ENCODE results near the gene RHOH. TPM values are rescaled to one million over a fixed set of nuclear protein-coding genes. Genes with fewer than 3 reads are reported as not detected.

RHOH gene
- total and polyA plus RNA-seq, 9 of the 15 experiments (the other 6 are each of a cell fraction or from before 2014, with no cell fraction given): 14.3 to 37.7 (median 23.2) TPM

GRCh38 chr4:40199999-40200874, 3.4 kb downstream of the RHOH start (continued):
- TF ChIP-seq ELK3 (CRISPR knock-in tag; IDR thresholded peaks at IDR 0.05) (no peak), ZNF398 (CRISPR knock-in tag; IDR thresholded peaks at IDR 0.05) (no peak), ATF7 (IDR thresholded peaks at IDR 0.05) (no peak), ARNT (IDR thresholded peaks at IDR 0.05) (peak in 1 of 2 experiments; percentile 28; a peak in 1 of 4 replicates), GABPA (tag; conservative IDR thresholded peaks at IDR 0.05; ENCODE audit: low read depth) (peak; percentile 61), U2AF1 (optimal IDR thresholded peaks at IDR 0.05; ENCODE audit: low read depth, low read length) (no peak), GTF3C2 (IDR thresholded peaks at IDR 0.05; ENCODE audit: borderline replicate concordance, extremely low read depth, insufficient read length) (no peak), HDAC1 (IDR thresholded peaks at IDR 0.05) (peak in 1 of 2 experiments; percentile 29; a peak in 2 of 4 replicates), EZH2 (IDR thresholded peaks at IDR 0.05; ENCODE audit: borderline replicate concordance, low read depth, low read length) (no peak), ZNF174 (CRISPR knock-in tag; IDR thresholded peaks at IDR 0.05) (no peak), ZBTB49 (CRISPR knock-in tag; IDR thresholded peaks at IDR 0.05; ENCODE audit: borderline replicate concordance) (no peak), CHAMP1 (IDR thresholded peaks at IDR 0.05) (no peak), ZNF232 (CRISPR knock-in tag; IDR thresholded peaks at IDR 0.05) (no peak), HDAC3 (IDR thresholded peaks at IDR 0.05; ENCODE audit: borderline replicate concordance, partially characterized antibody) (no peak), ZNF830 (CRISPR knock-in tag; IDR thresholded peaks at IDR 0.05) (no peak), DACH1 (IDR thresholded peaks at IDR 0.05; ENCODE audit: partially characterized antibody) (no peak)

All from K562 (cell line).